HG03039 (cell line): Measurements from ENCODE around the gene C7.
"Not testable (repeated sequence)": the region's sequence is repeated elsewhere in the genome, so short reads cannot be mapped to it uniquely, and the experiment has no call there.

Source experiments
- ATAC-seq: cut with Tn5 transposase; IDR thresholded peaks from one replicate; pipeline ENCODE4 v1.9.1; 2021; ENCODE audit warnings: mild to moderate bottlenecking, moderate library complexity; ENCODE audit not compliant: unreplicated experiment

The C7 gene

DNA sequence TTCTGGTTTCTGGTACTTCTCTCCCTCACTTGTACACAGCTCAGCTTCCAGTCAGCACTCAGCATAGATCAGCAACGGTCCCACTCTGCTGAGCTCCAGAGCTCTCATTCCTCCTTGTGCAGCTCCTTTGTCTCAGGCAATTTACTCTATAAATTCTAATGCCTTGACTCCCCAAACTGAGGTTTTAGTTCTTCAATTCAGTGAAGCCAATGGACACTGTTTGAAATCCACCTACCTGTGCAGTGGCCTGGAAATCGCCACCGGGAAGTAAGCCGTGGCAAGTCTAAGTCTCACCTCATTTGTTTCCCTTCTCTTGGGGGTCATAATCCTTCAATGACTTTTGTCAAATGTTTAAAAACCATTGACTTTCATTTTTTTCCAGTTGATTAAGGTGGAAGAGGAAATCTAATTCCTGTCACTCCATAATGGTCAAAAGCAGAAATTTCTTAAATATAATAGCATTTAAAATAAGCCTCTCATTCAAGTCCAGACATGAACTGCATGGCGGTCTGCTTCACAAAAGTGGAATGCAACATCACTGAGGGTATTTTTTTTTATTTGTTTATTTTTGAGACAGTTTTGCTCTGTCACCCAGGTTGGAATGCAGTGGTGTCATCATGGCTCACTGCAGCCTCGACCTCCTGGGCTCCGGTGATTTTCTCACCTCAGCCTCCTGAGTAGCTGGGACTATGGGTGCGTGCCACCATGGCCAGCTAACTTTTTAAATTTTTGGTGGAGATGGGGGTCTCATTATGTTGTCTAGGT lies 79.6 kb downstream of the C7 start:
- no peak for ATAC-seq

DNA sequence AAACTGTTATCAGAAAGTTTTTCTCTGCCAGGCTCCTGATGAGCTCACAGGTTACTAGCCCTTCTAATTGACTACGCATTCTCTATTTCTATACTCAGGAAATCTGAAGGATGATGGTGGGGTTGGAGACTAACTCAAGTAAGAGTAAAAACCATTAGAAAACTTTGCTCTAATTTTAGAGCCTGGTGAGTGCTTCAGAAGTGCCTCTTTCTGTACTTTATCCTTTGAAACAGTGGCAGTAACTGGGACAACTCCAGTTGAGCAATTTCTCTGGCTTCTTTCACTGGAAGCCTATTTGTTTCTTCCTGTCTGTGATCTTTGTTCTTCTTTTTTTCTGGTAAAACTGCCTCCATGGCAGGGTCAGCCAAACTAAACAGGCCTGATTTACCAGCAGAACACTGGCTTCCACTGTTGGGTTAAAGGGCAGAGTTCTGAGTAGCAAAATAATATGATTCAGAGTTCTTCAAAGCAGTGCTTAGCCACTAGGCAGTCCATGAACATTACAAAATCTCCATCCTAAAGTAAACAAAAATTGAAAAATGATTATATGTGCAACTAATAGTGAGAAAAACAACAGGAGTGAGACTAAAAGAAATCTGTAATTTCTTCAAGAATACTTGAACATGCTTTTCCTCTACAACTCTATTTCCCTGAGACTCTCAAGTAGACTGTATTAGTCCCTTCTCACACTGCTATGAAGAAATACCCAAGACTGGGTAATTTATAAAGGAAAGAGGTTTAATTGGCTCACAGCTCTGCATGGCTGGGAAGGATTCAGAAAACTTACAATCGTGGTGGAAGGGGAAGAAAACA lies 82.1 kb downstream of the C7 start:
- no peak for ATAC-seq

DNA sequence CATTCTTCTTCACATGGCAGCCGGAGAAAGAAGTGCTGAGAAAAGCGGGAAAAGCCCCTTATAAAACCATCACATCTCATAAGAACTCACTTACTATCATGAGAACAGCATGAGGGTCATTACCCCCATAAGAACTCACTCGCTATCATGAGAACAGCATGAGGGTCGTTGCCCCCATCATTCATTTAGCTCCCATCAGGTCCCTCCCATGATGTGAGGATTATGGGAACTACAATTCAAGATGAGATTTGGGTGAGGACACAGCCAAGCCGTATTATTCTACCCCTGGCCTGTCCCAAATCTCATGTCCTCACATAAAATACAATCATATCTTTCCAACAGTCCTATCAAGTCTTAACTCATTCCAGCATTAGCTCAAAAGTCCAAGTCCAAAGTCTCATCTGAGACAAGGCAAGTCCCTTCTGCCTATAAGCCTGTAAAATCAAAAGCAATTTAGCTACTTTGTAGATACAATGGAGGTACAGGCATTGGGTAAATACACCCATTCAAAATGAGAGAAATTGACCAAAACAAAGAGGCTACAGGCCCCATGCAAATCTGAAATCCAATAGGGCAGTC lies 82.8 kb downstream of the C7 start:
- ATAC-seq: no peak

GRCh38 chr5:40995801-40996586 lies 86.7 kb downstream of the C7 start:
- ATAC-seq: no peak

DNA sequence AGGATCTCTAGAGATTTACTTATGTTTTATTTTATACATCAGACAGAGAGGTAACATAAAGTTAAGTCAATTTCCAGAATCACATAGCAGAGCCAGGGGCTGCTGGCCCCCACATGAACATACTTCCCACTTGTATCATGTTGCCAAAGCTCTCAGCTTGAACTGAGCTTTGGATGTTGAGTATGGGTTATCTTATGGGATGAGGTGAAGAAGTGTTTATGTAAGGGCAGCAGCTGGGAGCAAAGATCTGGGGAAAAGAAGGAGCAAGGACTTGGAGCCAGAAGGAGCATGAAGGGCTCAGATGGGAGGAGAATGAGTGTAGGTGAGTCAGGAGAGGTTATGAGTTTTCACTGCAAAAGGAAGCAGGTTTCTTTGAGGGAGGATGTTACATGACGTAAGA lies 89.8 kb downstream of the C7 start:
- ATAC-seq: no peak

DNA sequence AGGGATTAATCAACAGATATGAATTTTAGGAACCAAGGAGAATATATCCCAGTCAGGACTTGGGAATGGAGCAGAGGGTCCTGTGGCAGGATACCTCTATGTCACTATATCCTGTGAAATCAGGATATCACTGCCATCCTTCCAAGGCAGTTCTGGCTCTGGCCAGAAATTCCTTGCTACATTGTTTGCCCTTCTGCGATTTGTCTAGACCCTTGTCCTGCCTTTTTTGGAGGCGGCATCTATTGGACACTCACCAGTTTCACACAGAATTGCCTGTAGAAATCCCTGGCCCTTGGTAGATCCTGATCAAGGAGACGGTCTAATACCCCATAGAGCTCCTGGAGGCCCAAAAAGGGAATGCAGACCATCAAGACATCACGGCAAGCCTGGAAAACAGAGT lies 90.7 kb downstream of the C7 start:
- ATAC-seq: no peak

DNA sequence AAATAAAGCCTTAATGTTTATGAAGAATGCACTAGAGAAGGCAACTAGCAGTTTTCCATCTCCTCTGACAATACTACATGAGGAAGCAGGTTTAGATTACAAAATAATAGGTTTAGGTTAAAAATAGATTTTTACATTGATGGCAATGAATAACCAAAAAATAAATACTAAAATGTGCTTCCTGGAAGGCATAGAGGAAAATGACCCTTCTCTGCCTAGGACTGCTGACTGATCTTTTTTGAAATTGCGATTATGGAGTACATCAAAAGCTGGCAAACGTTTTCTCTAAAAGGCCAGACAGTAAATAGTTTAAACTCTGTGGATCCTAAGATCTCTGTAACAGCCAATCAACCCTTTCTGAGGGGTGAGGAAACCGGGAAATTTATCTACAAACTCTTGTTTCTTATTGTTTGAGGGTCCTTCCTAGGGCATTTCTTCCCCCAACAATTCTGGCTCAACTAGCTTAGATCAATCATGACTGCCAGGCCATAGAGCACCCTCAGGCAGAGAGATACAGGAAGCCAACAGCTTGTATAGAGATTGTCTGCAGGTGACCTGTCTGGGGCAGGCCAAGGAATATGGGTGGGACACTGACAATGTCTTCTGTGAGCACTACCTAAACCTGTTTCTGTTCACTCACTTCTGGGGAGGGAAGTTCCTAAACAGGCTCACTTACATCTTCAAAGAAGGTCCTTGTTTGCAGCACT lies 94.5 kb downstream of the C7 start:
- no peak for ATAC-seq

- no peak for ATAC-seq
These were observed 95.6 kb downstream of the C7 start for GRCh38 chr5:41004931-41005330.

GRCh38 chr5:41009232-41009631 lies 99.9 kb downstream of the C7 start:
- no peak for ATAC-seq

DNA sequence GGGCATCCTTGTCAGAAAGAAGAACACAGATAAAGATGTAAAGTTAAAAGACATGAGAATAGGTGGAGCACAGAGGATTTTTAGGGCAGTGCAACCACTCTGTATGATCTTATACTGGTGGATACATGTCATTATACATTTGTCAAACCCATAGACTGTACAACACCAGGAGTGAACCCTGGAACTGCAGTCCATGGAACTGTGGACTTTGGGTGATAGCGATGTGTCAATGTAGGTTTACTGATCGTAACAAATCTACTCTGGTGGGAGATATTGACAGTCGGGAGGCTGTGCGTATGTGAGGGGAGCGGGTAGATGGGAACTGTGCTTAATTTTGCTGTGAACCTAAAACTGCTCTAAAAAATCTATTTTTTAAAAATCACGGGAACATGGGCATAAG lies 101.3 kb downstream of the C7 start:
- ATAC-seq: no peak

DNA sequence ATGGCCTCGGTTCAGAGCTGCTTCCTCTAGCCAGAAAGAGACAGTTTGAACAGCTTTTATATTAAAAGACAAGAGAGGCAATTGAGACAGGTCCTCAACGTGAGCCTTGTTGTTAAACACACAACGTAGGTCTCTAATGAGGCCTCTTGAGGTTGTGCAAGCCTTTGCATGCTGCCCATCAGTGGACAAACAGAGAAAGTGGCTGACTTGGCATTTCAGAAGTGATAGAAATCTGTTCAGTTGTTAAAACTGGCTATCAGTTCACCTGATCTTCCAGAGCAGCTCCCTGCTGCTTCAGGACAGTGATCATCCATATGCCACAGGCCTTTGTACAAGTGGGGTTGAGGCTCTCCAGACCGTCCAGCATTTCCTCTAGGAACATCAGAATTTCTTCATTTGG lies 103.0 kb downstream of the C7 start:
- ATAC-seq: no peak

GRCh38 chr5:41022600-41022999 lies 113.3 kb downstream of the C7 start:
- not testable (repeated sequence) for ATAC-seq
